T-helper 1 cell treated with Interleukin-12 subunit alpha and Interleukin-12 subunit beta and Interleukin-4 antibody, amounts not matched to agents 30 μg/mL and 1 μg/mL, for 36 hours (primary cell): Measurements from ENCODE around the gene SERPINA6.

ENCODE experiments used
- H3K27ac Mint-ChIP-seq: one replicate; pipeline ENCODE4 v1.8.0; 2021; ENCODE audit warnings: mild to moderate bottlenecking, mixed read lengths
- H3K27me3 Mint-ChIP-seq: one replicate; pipeline ENCODE4 v1.8.0; 2021; ENCODE audit warnings: low read depth, mixed read lengths
- H3K36me3 Mint-ChIP-seq: one replicate; pipeline ENCODE4 v1.8.0; 2021; ENCODE audit warnings: low read depth, mixed read lengths
- H3K4me1 Mint-ChIP-seq: one replicate; pipeline ENCODE4 v1.8.0; 2021; ENCODE audit warnings: low read depth, mixed read lengths
- H3K4me3 Mint-ChIP-seq: one replicate; pipeline ENCODE4 v1.8.0; 2021; ENCODE audit warnings: mild to moderate bottlenecking, moderate library complexity, mixed read lengths
- H3K9me3 Mint-ChIP-seq: one replicate; pipeline ENCODE4 v1.8.0; 2021; ENCODE audit warnings: mixed read lengths

Gene SERPINA6

DNA sequence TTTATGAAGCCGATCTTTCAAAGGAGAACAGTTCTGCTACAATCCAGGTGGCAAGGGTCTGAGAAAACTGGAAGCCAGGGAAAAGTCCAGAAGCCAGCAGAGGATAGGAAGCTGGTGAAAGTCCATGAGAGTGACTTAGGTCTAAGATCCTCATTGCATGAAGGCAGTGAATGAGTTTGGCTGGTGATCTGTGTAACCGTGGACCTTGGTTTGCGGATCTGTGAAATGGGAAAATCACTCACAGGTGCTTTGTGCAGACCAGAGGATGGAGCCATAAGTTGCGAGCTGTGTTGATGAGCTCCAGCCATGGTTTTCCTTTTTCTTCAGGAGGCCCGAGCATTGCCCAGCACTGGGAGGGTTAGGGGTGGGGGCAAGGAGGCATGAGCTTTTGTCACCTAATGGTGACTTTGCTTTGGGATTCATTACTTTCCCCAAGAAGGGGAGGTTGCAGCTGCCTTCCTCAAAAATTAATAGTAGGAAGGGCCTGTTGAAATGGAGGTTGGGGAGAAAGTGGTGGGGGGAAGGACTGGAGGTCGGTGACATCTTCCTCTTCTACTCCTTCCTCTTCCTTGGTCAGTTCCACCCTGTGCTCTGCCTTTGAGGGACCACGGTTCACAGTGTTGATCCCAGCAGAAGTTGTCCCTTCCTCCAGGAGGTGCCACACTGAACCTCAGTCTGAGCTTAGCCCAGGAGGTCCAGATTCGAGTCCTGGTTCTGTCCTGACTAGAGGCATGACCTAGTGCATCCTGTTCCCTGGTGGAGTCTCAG, 20.3 kb upstream of the SERPINA6 start:
- Mint-ChIP-seq H3K9me3 (peaks cover 18% of the 10 kb centered on the region), H3K4me3 (no peak overlapping the region), H3K36me3 (no peaks in the 10 kb centered on the region), H3K27me3 (peaks cover 4% of the 10 kb centered on the region), H3K27ac (no peak overlapping the region), H3K4me1 (peaks cover 5% of the 10 kb centered on the region)

DNA sequence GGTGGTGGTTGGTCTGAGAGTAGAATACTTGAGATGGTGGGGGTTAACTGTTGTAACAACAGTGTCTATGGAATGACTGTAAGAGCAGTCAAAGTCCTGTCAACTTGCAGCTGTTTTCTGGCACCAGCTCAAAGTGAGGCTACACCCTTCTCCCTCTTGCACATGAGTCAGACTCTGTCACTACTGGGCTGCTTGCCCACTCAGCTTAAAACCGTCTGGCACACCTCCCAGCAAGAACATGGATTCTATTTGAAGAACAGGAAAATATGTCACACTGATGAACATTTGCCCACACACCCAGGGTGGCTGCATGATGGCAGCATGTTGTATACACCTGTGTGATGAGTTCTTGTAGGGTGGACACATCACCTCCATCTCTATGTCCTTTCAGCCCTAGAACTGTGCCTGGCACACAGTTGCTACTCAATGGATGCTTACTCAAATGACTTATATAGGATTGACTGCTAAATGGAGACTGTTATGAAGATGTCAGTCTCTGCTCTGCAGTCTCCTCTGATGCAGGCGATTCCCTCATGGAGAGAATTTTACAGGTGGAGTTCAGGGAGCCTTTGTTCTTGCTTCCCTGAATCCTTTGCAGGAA, 19.3 kb upstream of the SERPINA6 start:
- Mint-ChIP-seq H3K27me3 (peaks cover 4% of the 10 kb centered on the region), H3K4me1 (peaks cover 5% of the 10 kb centered on the region), H3K4me3 (no peak overlapping the region), H3K27ac (no peak overlapping the region), H3K9me3 (peaks cover 18% of the 10 kb centered on the region), H3K36me3 (no peaks in the 10 kb centered on the region)

DNA sequence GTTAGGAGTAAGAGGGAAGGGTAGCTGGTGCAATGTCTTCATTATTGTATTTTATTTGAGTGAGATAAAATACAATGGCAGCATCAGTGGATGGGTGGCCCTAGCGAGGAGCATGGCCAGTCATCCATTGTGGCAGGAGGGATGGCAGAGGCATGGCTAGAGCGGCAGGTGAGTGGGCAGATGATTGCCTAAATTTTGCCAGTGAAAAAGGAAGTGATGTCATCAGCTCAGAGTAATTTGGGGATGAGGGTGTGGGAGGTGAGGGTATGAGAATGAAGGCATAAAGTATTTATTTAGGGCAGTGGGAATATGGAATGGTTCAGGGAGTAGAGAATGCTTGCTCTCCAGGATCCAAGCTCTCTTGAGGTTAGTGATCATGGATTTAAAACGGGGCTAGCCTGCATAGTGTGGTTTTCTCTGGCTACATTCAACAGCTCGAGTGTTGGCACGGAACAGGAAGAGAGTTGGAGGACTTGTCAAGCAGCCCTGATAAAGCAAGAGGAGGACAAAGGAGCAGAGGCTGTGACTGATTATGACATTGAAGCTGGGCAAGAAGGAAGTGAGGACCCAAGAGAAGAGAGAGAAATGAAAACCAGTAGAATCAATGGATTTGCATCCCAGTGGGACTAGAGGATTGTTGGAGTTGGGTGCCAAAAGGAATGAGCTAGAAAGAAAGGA, 18.7 kb upstream of the SERPINA6 start:
- H3K36me3 Mint-ChIP-seq, result no peaks in the 10 kb centered on the region
- no peak overlapping the region for H3K4me3 Mint-ChIP-seq
- no peak overlapping the region for H3K27ac Mint-ChIP-seq
- peaks cover 18% of the 10 kb centered on the region for H3K9me3 Mint-ChIP-seq
- peaks cover 5% of the 10 kb centered on the region for H3K4me1 Mint-ChIP-seq
- peaks cover 4% of the 10 kb centered on the region for H3K27me3 Mint-ChIP-seq

DNA sequence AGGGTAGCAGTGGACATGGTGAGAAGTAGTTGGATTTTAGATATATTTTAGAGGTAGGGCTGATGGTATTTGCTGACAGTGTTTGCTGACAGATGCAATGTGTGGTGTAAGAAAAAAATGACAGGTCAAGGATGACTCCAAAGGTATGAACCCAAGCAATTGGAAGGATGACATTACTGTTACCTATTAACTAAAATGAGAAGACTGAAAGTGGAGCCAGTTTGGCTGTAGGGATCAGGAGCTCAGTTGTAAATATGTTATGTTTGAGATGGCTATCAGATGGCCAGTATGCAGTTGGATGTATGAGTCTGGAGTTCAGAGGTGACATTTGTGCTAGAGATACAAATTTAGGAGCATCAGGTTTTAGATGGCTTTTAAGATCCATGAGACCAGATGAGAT, 17.4 kb upstream of the SERPINA6 start:
- peaks cover 3% of the 10 kb centered on the region for H3K4me1 Mint-ChIP-seq
- no peak overlapping the region for H3K4me3 Mint-ChIP-seq
- no peaks in the 10 kb centered on the region for H3K36me3 Mint-ChIP-seq
- H3K9me3 Mint-ChIP-seq, result peaks cover 18% of the 10 kb centered on the region
- H3K27me3 Mint-ChIP-seq, result peaks cover 4% of the 10 kb centered on the region
- no peak overlapping the region for H3K27ac Mint-ChIP-seq

- H3K9me3 Mint-ChIP-seq, result peaks cover 12% of the 10 kb centered on the region
- H3K27ac Mint-ChIP-seq, result no peak overlapping the region
These were observed 14.9 kb upstream of the SERPINA6 start for GRCh38 chr14:94338023-94338422.

DNA sequence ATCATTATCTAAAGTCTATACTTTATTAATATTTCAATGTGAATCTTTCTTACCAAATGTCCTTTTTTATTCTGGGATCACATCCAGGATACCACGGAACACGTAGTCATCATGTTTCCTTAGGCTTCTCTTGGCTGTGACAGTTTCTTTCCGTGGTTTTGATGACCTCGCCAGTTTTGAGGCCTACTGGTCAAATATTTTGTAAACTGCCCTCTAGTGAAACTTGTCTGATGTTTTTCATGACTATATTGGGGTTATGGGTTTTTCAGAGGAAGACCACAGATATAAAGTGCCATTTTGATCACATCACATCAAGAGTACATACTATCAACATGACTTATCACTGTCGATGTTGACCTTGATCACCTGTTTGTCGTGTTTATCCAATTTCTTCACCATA, 14.1 kb upstream of the SERPINA6 start:
- peaks cover 3% of the 10 kb centered on the region for H3K4me1 Mint-ChIP-seq
- H3K4me3 Mint-ChIP-seq, result no peak overlapping the region
- H3K9me3 Mint-ChIP-seq, result peaks cover 12% of the 10 kb centered on the region
- H3K27me3 Mint-ChIP-seq, result peaks cover 23% of the 10 kb centered on the region
- H3K36me3 Mint-ChIP-seq, result no peaks in the 10 kb centered on the region
- H3K27ac Mint-ChIP-seq, result no peak overlapping the region

More at GRCh38 chr14:94338023-94338422, 14.9 kb upstream of the SERPINA6 start:
- Mint-ChIP-seq H3K27me3 (peaks cover 16% of the 10 kb centered on the region), H3K4me3 (no peak overlapping the region), H3K4me1 (peaks cover 3% of the 10 kb centered on the region), H3K36me3 (no peaks in the 10 kb centered on the region)

- H3K4me3 Mint-ChIP-seq, result no peak overlapping the region
- peaks cover 23% of the 10 kb centered on the region for H3K27me3 Mint-ChIP-seq
- no peaks in the 10 kb centered on the region for H3K4me1 Mint-ChIP-seq
- H3K9me3 Mint-ChIP-seq, result peaks cover 5% of the 10 kb centered on the region
- H3K36me3 Mint-ChIP-seq, result no peaks in the 10 kb centered on the region
- no peak overlapping the region for H3K27ac Mint-ChIP-seq
These were observed 11.7 kb upstream of the SERPINA6 start for GRCh38 chr14:94334872-94335271.

DNA sequence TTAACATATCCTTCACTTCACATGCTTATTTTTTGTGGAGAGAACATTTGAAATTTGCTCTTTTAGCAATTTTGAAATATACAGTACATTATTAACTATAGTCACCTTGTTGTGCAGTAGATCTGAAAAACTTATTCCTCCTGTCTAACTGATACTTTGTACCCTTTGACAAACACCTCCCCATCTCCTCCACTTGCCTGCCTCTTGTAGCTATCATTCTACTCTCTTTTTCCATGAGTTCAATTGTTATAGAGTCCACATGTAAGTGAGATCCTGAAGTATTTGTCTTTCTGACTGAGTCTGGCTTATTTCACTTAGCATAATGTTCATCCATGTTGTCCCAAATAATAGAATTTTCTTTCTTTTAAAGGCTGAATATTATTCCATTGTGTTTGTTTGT, 9.5 kb upstream of the SERPINA6 start:
- H3K9me3 Mint-ChIP-seq, result no peaks in the 10 kb centered on the region
- H3K4me3 Mint-ChIP-seq, result no peak overlapping the region
- no peak overlapping the region for H3K27ac Mint-ChIP-seq
- no peaks in the 10 kb centered on the region for H3K4me1 Mint-ChIP-seq
- peaks cover 25% of the 10 kb centered on the region for H3K27me3 Mint-ChIP-seq
- no peaks in the 10 kb centered on the region for H3K36me3 Mint-ChIP-seq

GRCh38 chr14:94332063-94332583, 9.0 kb upstream of the SERPINA6 start:
- peaks cover 25% of the 10 kb centered on the region for H3K27me3 Mint-ChIP-seq
- no peaks in the 10 kb centered on the region for H3K9me3 Mint-ChIP-seq
- H3K27ac Mint-ChIP-seq, result no peak overlapping the region
- no peak overlapping the region for H3K4me3 Mint-ChIP-seq
- no peaks in the 10 kb centered on the region for H3K4me1 Mint-ChIP-seq
- no peaks in the 10 kb centered on the region for H3K36me3 Mint-ChIP-seq

- Mint-ChIP-seq H3K4me3 (no peak overlapping the region), H3K9me3 (no peaks in the 10 kb centered on the region), H3K27me3 (peaks cover 25% of the 10 kb centered on the region), H3K27ac (no peak overlapping the region), H3K4me1 (no peaks in the 10 kb centered on the region), H3K36me3 (no peaks in the 10 kb centered on the region)
These were observed 8.3 kb upstream of the SERPINA6 start for GRCh38 chr14:94331462-94331861.

DNA sequence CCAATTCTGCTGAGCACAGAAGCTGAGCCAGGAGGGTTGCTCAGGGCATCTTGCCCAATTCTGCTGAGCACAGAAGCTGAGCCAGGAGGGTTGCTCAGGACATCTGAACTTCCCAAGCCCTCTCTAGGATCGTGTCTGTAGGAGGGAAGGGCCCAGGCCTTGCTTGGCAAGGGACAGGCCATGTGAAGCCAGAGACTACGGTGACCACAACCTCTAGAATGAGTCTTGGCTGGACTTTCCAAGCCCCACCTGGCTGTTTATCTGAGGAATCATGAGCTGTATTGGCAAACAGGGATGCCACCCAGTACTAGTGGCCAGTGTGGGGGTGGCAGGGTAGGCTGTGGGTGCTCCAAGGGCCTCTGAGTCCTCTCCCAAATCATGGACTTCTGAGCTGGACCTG, 7.7 kb upstream of the SERPINA6 start:
- Mint-ChIP-seq H3K4me3 (no peak overlapping the region), H3K36me3 (no peaks in the 10 kb centered on the region), H3K9me3 (no peaks in the 10 kb centered on the region), H3K4me1 (no peaks in the 10 kb centered on the region), H3K27me3 (peaks cover 25% of the 10 kb centered on the region), H3K27ac (no peak overlapping the region)

GRCh38 chr14:94330432-94330831, 7.3 kb upstream of the SERPINA6 start:
- H3K4me3 Mint-ChIP-seq, result no peak overlapping the region
- H3K27me3 Mint-ChIP-seq, result peaks cover 25% of the 10 kb centered on the region
- H3K36me3 Mint-ChIP-seq, result no peaks in the 10 kb centered on the region
- H3K27ac Mint-ChIP-seq, result no peak overlapping the region
- H3K9me3 Mint-ChIP-seq, result no peaks in the 10 kb centered on the region
- H3K4me1 Mint-ChIP-seq, result no peaks in the 10 kb centered on the region

DNA sequence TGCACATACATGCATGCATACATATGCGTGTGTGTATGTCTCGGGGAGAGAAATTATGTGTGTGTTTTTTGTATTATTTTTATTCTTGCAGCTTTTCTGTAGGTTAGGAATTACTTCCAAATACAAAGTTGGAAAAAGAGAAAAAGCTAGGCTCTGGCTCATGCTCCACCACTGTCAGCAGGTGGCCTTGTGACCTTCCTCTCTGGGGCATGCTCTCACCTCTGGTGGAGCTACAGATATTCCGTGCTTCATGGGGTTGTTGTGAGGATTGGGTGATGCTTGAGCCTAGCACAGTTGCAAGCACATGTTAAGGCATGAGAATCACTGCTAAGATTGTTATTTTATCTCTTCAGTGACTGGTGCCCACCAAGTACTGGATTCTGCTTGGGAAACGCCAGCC, 6.7 kb upstream of the SERPINA6 start:
- no peak overlapping the region for H3K27ac Mint-ChIP-seq
- no peaks in the 10 kb centered on the region for H3K36me3 Mint-ChIP-seq
- H3K9me3 Mint-ChIP-seq, result no peaks in the 10 kb centered on the region
- H3K27me3 Mint-ChIP-seq, result peaks cover 24% of the 10 kb centered on the region
- no peak overlapping the region for H3K4me3 Mint-ChIP-seq
- H3K4me1 Mint-ChIP-seq, result no peaks in the 10 kb centered on the region

DNA sequence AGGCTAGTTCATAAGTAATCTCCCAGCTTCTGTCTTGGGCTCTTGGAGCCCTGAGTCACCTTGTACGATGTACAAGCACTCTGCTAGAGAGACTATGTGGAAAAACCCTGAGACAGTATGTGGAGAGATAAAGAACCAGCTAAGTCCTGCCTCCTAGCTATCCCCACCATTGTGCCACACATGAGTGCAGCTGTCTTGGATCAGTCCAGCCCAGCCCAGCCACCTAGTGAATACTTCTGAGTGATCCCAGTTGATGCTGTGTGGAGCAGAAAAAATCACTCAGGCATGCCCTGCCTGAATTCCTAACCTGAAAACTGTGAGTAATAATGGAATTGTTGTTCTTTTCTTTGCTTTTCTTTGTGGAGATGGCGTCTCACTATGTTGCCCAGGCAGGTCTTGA, 5.1 kb upstream of the SERPINA6 start:
- no peaks in the 10 kb centered on the region for H3K4me1 Mint-ChIP-seq
- no peak overlapping the region for H3K27ac Mint-ChIP-seq
- no peaks in the 10 kb centered on the region for H3K9me3 Mint-ChIP-seq
- no peaks in the 10 kb centered on the region for H3K36me3 Mint-ChIP-seq
- peaks cover 14% of the 10 kb centered on the region for H3K27me3 Mint-ChIP-seq
- H3K4me3 Mint-ChIP-seq, result no peak overlapping the region
